ENCODE measurements around the gene GBA2. TPM values are rescaled to one million over a fixed set of nuclear protein-coding genes. Genes with fewer than 3 reads are reported as not detected.

The GBA2 gene
- total RNA-seq, 4 donors from 2014 or later: 53.7 to 83.3 (median 65.0) TPM

- intact Hi-C loops (cut with DNase I; ENCODE audit: low total_unique reads): no loop called here
- TF ChIP-seq CTCF (IDR thresholded peaks at IDR 0.05): no peak
- TF ChIP-seq POLR2A (IDR thresholded peaks at IDR 0.05): no peak
- WGBS, 2 donors: 95 to 97% methylated on average over 10 of the region's 10 CpGs
- no peak overlapping the region for H3K4me3 ChIP-seq (ENCODE audit: low read depth, poor library complexity, severe bottlenecking)
- no peak for DNase-seq (ENCODE audit: low spot score in 2 of 2)
These were observed 42.1 kb downstream of the GBA2 start for GRCh38 chr9:35706951-35707350.

GRCh38 chr9:35705836-35706430, 43.1 kb downstream of the GBA2 start:
- intact Hi-C loops (cut with DNase I; ENCODE audit: low total_unique reads): no loop called here
- H3K4me3 ChIP-seq (ENCODE audit: low read depth, poor library complexity, severe bottlenecking): no peak overlapping the region
- TF ChIP-seq CTCF (IDR thresholded peaks at IDR 0.05): no peak
- no peak for TF ChIP-seq POLR2A (IDR thresholded peaks at IDR 0.05)
- 90 to 94% methylated on average over 6 to 7 of the region's 7 CpGs for WGBS, 2 donors
- DNase-seq (ENCODE audit: low spot score in 2 of 2): no peak

- H3K4me3 ChIP-seq (ENCODE audit: low read depth, poor library complexity, severe bottlenecking): no peak overlapping the region
- WGBS, 2 donors: 88 to 90% methylated on average over 8 of the region's 8 CpGs
- DNase-seq (ENCODE audit: low spot score in 2 of 2): no peak
- intact Hi-C loops (cut with DNase I; ENCODE audit: low total_unique reads): no loop called here
- TF ChIP-seq CTCF (IDR thresholded peaks at IDR 0.05) (no peak), POLR2A (IDR thresholded peaks at IDR 0.05) (no peak)
These were observed 43.7 kb downstream of the GBA2 start for GRCh38 chr9:35705372-35705771.

GRCh38 chr9:35703906-35704672, 44.9 kb downstream of the GBA2 start:
- DNase-seq (ENCODE audit: low spot score in 2 of 2): no peak
- intact Hi-C loops (cut with DNase I; ENCODE audit: low total_unique reads): no loop called here
- WGBS, 2 donors: 91 to 94% methylated on average over 26 of the region's 26 CpGs

GRCh38 chr9:35702696-35703095, 46.3 kb downstream of the GBA2 start:
- WGBS, 2 donors: 97 to 100% methylated on average over 7 of the region's 7 CpGs
- no peak for DNase-seq (ENCODE audit: low spot score in 2 of 2)
- no peak for TF ChIP-seq POLR2A (IDR thresholded peaks at IDR 0.05)
- TF ChIP-seq CTCF (IDR thresholded peaks at IDR 0.05): no peak

More at GRCh38 chr9:35703906-35704672, 44.9 kb downstream of the GBA2 start:
- no peak overlapping the region for H3K4me3 ChIP-seq (ENCODE audit: low read depth, poor library complexity, severe bottlenecking)
- TF ChIP-seq CTCF (IDR thresholded peaks at IDR 0.05) (no peak), POLR2A (IDR thresholded peaks at IDR 0.05) (no peak)

More at GRCh38 chr9:35702696-35703095, 46.3 kb downstream of the GBA2 start:
- H3K4me3 ChIP-seq (ENCODE audit: low read depth, poor library complexity, severe bottlenecking): no peak overlapping the region
- intact Hi-C loops (cut with DNase I; ENCODE audit: low total_unique reads): no loop called here
